Heart left ventricle (tissue), 16 donors: Measurements from ENCODE around the gene DCAF5. TPM values are rescaled to one million over a fixed set of nuclear protein-coding genes. Genes with fewer than 3 reads are reported as not detected.
A peak's percentile ranks its signal among the peaks of the same experiment; 100 is the strongest.

Source experiments
- ATAC-seq, 4 donors: fragments of 200-7000 bp; cut with Tn5 transposase; one replicate each; pipeline ENCODE4 v1.9.1; 2020 to 2022; ENCODE audit warnings: moderate library complexity in 4 of 4, mild to moderate bottlenecking in 3 of 4, moderate number of reproducible peaks in 1 of 4
- DNase-seq, 5 donors: peaks; one replicate each; pipeline ENCODE4 v3.0.0-alpha.2; 2020
- H3K27ac ChIP-seq, 12 donors: fragments of 200-600 bp; sonication (generic) in 4 of 12; one replicate each; pipeline versions ENCODE4 v1.5.0 to v1.8.0; 2016 to 2022; ENCODE audit warnings: mild to moderate bottlenecking in 2 of 12
- H3K27me3 ChIP-seq, 9 donors: fragments of 200-600 bp; sonication (generic) in 2 of 9; one replicate each; pipeline versions ENCODE4 v1.5.1 to v1.8.0; 2016 to 2022; ENCODE audit warnings: mild to moderate bottlenecking in 3 of 9
- H3K36me3 ChIP-seq, 9 donors: fragments of 200-600 bp; sonication (generic) in 2 of 9; one replicate each; pipeline versions ENCODE4 v1.5.0 to v1.8.0; 2018 to 2022; ENCODE audit warnings: mild to moderate bottlenecking in 2 of 9
- H3K4me1 ChIP-seq, 12 donors: fragments of 200-600 bp; sonication (generic) in 4 of 12; one replicate each; pipeline versions ENCODE4 v1.5.0 to v1.8.0; 2016 to 2022; ENCODE audit warnings: mild to moderate bottlenecking in 3 of 12
- H3K4me3 ChIP-seq, 12 donors: fragments of 200-600 bp; sonication (generic) in 4 of 12; one replicate each; pipeline versions ENCODE4 v1.5.0 to v1.8.0; 2017 to 2022; ENCODE audit warnings: mild to moderate bottlenecking in 9 of 12, moderate library complexity in 4 of 12
- H3K9me3 ChIP-seq, 12 donors: fragments of 200-600 bp; sonication (generic) in 4 of 12; one replicate each; pipeline versions ENCODE4 v1.5.0 to v1.8.0; 2016 to 2022; ENCODE audit warnings: mild to moderate bottlenecking in 1 of 12
- CTCF ChIP-seq, 12 donors: fragments of 200-600 bp; sonication (generic) in 4 of 12; IDR thresholded peaks; one replicate each; pipeline versions ENCODE4 v1.5.0 to v1.8.0; 2018 to 2022; ENCODE audit warnings: antibody characterized with exemption in 12 of 12, mild to moderate bottlenecking in 5 of 12
- POLR2A ChIP-seq, 2 donors: fragments of 450-650 bp; IDR thresholded peaks; one replicate each; pipeline ENCODE4 v1.6.1; 2017; ENCODE audit warnings: antibody characterized with exemption in 2 of 2, mild to moderate bottlenecking in 2 of 2, moderate library complexity in 2 of 2
- WGBS, 4 donors: extraction: QIAGEN DNeasy Blood & Tissue Kit in 2 of 4; methylation state at CpG; one replicate each; pipeline versions ENCODE4 v1.1.5 to v1.1.7; 2013 to 2018; 5-methylcytosine and 5-hydroxymethylcytosine counted together
- intact Hi-C, 10 donors: fragments of 100-400 bp; cut with DNase I; formaldehyde crosslinking; loops; one replicate each; pipeline versions ENCODE4 v1.11.1 to v1.14.2; 2022
- polyA plus RNA-seq, 2 donors: library from polyadenylated mRNA; stranded (reverse); fragments of 200-250 nt; gene quantifications; one replicate each; pipeline ENCODE4 v1.2.3, GENCODE V29; 2013
- total RNA-seq, 9 donors: library from RNA; depleted of rRNA in 2 of 9; stranded (reverse); fragments of >200 nt in 2 of 9; fragmentation: NEBNext Ultra II Directional in 3 of 9; extraction: Animal tissue kit (Norgen Biotek cat#: 25700) in 3 of 9; gene quantifications; one replicate each; pipeline versions ENCODE4 v1.1.0 to v1.2.4, GENCODE V29; 2016 to 2023
- donor health status: ischemic (EF 13 %, LVEDD 7.1; RV severe dilation, severe dysfunction).
- donor health status: healthy with polysubstance abuse.
- donor health status: DM: no; HTN: yes; CAD: no.
- donor health status: DM: no; HTN: no; CAD: no.
- donor health status: ischemic (EF 25% LVEDD 6.9; RV normal size, moderate dysfunction).
- donor health status: ischemic (EF 25% LVEDD 5.7; RV mildly dilated, moderate dysfunction).
- donor health status: healthy.
- donor health status: DM: yes; HTN: yes; CAD: no.
- donor health status: ischemic (EF 35%, LVEDD 5.7; RV mildly dilated, moderate dysfunction).
- donor health status: nonischemic (EF 11% LVEDD 7.7; RV severe dilation, severe dysfunction).
- donor health status: DM: yes; HTN: yes; CAD: no.
- donor health status: PGD.
- donor health status: ischemic (EF 29% LVEDD 5.4; RV normal size, mild dysfunction).
- donor health status: nonischemic (EF 23%, LVEDD 6.1; RV moderate dilation, normal function).

The DCAF5 gene
- total and polyA plus RNA-seq, 11 donors, result 16.8 to 71.7 (median 58.8) TPM

DNA sequence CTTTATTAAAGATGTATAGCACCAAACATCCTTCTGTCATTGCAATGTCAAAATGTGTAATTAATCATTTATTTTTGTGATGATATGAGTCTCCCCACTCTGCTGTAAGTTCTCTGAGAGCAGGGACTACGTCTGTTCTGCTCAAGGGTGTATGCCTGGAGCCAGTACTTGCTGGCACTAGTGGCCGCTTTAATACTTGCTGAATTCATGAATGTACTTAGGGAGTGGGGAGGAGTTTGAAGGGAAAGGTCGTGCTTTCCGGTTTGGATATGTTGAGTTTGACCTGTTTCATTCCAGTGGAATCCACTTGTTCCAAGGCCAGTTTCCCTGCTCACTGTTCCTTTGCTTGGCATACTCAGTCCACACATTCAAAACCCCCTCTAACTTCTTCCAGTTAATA is 1.9 kb upstream of the DCAF5 start:
- no peak overlapping the region for H3K4me3 ChIP-seq
- no peaks in the 10 kb centered on the region for H3K9me3 ChIP-seq
- H3K4me1 ChIP-seq, result peaks cover 8 to 27% (median 21%) of the 10 kb centered on the region in 12 donors
- DNase-seq (no peak), ATAC-seq (no peak)
- intact Hi-C loops, result loop anchor here in 5 of 10 donors (5.0 to 10.0 kb wide), 4 partner anchors 38 to 210 kb away; partner anchors contain the start of gene EXD2 (in 2 of the 5)
- H3K27ac ChIP-seq, result peak overlapping the region in 1 of 12 donors; percentile 7
- WGBS, 4 donors, result 30 to 39% (median 37%) methylated on average over 4 of the region's 4 CpGs
- no peaks in the 10 kb centered on the region for H3K36me3 ChIP-seq
- no peak for TF ChIP-seq CTCF (IDR thresholded peaks at IDR 0.05)
- TF ChIP-seq POLR2A (IDR thresholded peaks at IDR 0.05), result no peak
- H3K27me3 ChIP-seq, result no peaks in the 10 kb centered on the region

DNA sequence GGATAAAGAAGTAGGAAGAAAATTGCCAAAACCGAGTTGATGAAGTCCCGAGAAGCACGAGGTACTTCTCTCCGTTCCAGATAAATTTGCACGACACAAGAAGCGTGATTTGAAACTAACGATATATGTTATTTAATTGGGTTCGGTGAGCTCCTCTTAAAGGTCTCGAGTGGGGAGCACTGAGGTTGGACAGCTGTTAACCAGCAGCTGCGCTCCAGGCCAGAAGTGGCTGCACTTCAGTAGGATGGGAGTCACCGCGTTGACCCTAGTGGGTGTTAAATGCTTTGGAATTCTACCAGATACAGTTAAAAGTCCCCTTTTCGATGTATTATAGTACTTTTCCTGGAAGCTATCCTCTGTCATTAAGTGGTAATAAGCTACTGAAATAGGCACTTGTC is 953 bp upstream of the DCAF5 start:
- Histone ChIP-seq H3K9me3 (no peaks in the 10 kb centered on the region), H3K4me3 (peak overlapping the region; percentile 74 to 97 (median 90)), H3K36me3 (peaks cover 0 to 6% (median 4%) of the 10 kb centered on the region in 9 donors), H3K27ac (peak overlapping the region; percentile 80 to 99 (median 96)), H3K4me1 (peaks cover 9 to 36% (median 27%) of the 10 kb centered on the region in 12 donors), H3K27me3 (no peaks in the 10 kb centered on the region)
- TF ChIP-seq CTCF (IDR thresholded peaks at IDR 0.05), result no peak
- no peak for TF ChIP-seq POLR2A (IDR thresholded peaks at IDR 0.05)
- peak in 2 of 5 donors; percentile 39 to 41 for DNase-seq
- peak in 1 of 4 donors; percentile 25 for ATAC-seq
- WGBS, 4 donors, result 2 to 4% (median 2%) methylated on average over 13 of the region's 13 CpGs
- intact Hi-C loops, result loop anchor here in 7 of 10 donors (2.0 to 10.0 kb wide), 6 partner anchors 23 to 211 kb away; partner anchors contain the start of gene EXD2 (in 5 of the 7)

DNA sequence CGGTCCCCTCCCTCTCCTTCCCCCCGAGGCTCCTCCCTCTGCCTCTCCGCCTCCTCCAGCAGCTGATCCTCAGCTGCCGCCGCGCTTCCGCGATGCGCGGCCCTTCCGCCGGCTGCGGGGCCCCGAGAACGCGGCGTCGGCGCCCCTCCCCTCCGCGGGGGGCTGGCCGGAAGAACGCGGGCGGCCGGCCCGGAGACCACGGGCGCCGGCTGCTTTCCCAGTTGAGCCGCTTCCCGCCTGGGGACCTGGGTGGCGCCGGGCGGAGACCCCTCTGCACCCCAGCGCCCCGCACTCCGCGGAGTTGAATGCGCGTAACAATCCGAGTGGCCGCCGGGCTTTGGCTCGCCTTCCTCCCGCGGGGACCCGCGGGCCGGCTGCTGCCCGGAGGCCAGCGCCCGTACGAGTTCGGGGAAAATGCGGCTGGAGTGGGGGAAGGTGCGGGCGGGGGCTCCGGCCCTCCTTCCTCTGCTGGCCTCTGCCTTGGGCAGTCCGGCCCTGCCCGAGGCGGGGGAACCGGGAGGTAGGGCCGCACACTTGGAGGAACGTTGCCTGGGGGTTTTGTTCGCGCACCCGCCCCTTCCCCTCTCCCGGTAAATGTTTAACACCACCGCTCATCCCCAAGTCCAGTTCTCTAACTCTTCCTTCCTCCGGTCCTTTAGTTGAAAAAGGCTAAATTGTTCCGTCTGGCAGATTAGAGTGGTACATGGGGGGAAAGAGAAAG is 393 bp upstream of the DCAF5 start:
- DNase-seq, result peak in 4 of 5 donors; percentile 94 to 97 (median 95)
- peaks cover 9 to 41% (median 27%) of the 10 kb centered on the region in 12 donors for H3K4me1 ChIP-seq

More for the DNA sequence above, 393 bp upstream of the DCAF5 start:
- no peaks in the 10 kb centered on the region for H3K9me3 ChIP-seq
- intact Hi-C loops, result loop anchor here in 7 of 10 donors (2.0 to 10.0 kb wide), 6 partner anchors 23 to 211 kb away; partner anchors contain the start of gene EXD2 (in 5 of the 7)
- H3K27me3 ChIP-seq, result no peaks in the 10 kb centered on the region
- peak overlapping the region; percentile 80 to 99 (median 96) for H3K27ac ChIP-seq
- H3K36me3 ChIP-seq, result peaks cover 0 to 11% (median 9%) of the 10 kb centered on the region in 9 donors
- 0 to 1% (median 1%) methylated on average over 27 to 72 of the region's 72 CpGs for WGBS, 4 donors
- peak in 3 of 4 donors; percentile 94 to 96 (median 95) for ATAC-seq
- TF ChIP-seq CTCF (IDR thresholded peaks at IDR 0.05) (no peak), POLR2A (IDR thresholded peaks at IDR 0.05) (peak; percentile 26 to 76)
- peak overlapping the region; percentile 74 to 97 (median 90) for H3K4me3 ChIP-seq
